Endothelial cell of umbilical vein (primary cell): ENCODE results near the gene MBD5. TPM values are rescaled to one million over a fixed set of nuclear protein-coding genes. Genes with fewer than 3 reads are reported as not detected.

Experiments used
- BruUV-seq: library from RNA; stranded (reverse); fragments of 400-500 nt; replicated peaks from 2 replicates; lab custom pipeline; 2021; lab: Mats Ljungman, UMichigan
- CTCF ChIA-PET: fragments of 300-600, 350-600 bp; sonication (Branson Sonifier 250); formaldehyde crosslinking; loops from one replicate; lab custom pipeline; 2021; ENCODE audit warnings: antibody characterized with exemption, inconsistent platforms; lab: Charles Lee
- POLR2A ChIA-PET: fragments of 300-600, 350-600 bp; sonication (Branson Sonifier 250); formaldehyde crosslinking; loops from one replicate; lab custom pipeline; 2021; ENCODE audit warnings: antibody characterized with exemption, inconsistent platforms; lab: Charles Lee
- DNase-seq: peaks from one replicate; pipeline ENCODE4 v3.0.0-alpha.2; 2011; ENCODE audit warnings: low read depth, low spot score
- FAIRE-seq: peaks from 2 replicates; lab custom pipeline; 2011; peaks lifted over from hg19 to GRCh38; lab: Jason Lieb, UNC
- H2AFZ ChIP-seq: 2 replicates; pipeline ENCODE4 v1.6.0; 2012; ENCODE audit warnings: low read depth, low read length, control low read depth, inconsistent platforms
- H3K27ac ChIP-seq: 2 replicates; pipeline ENCODE4 v1.5.1; 2011; ENCODE audit warnings: low read depth, mild to moderate bottlenecking, control low read depth, low read length, moderate library complexity; ENCODE audit not compliant: insufficient read depth
- H3K27me3 ChIP-seq, 2 experiments: 2 replicates each; pipeline versions ENCODE4 v1.6.0 to v1.6.1; 2011; ENCODE audit warnings: low read length in 2 of 2, mixed read lengths in 1 of 2; ENCODE audit not compliant: control insufficient read depth in 2 of 2, insufficient read depth in 2 of 2
- H3K36me3 ChIP-seq, 2 experiments: 2 replicates in 1 of 2; 3 replicates in 1 of 2; pipeline ENCODE4 v1.5.1; 2011; ENCODE audit warnings: low read length in 2 of 2, mild to moderate bottlenecking in 1 of 2, moderate library complexity in 1 of 2; ENCODE audit not compliant: control insufficient read depth in 2 of 2, insufficient read depth in 2 of 2; ENCODE audit errors: extremely low read depth in 1 of 2
- H3K4me1 ChIP-seq: 3 replicates; pipeline ENCODE4 v1.5.1; 2011; ENCODE audit warnings: mild to moderate bottlenecking, low read length; ENCODE audit not compliant: control insufficient read depth, insufficient read depth; ENCODE audit errors: extremely low read depth
- H3K4me2 ChIP-seq: 2 replicates; pipeline ENCODE4 v1.6.1; 2011; ENCODE audit warnings: low read length, control low read depth, mixed read lengths; ENCODE audit not compliant: insufficient read depth
- H3K4me3 ChIP-seq, 3 experiments: fragments of 200-600 bp in 1 of 3; sonication (generic), shearing (Covaris generic) in 1 of 3; replicated peaks in 1 of 3; 2 replicates each; pipeline ENCODE4 v1.5.1; 2011 to 2016; ENCODE audit warnings: control low read depth in 3 of 3, low read length in 3 of 3, mild to moderate bottlenecking in 2 of 3, inconsistent platforms in 1 of 3, low read depth in 1 of 3, moderate library complexity in 1 of 3; ENCODE audit not compliant: insufficient read depth in 1 of 3
- H3K79me2 ChIP-seq: 2 replicates; pipeline ENCODE4 v1.6.0; 2012; ENCODE audit warnings: low read length, inconsistent platforms; ENCODE audit not compliant: control insufficient read depth, insufficient read depth
- H3K9ac ChIP-seq: replicated peaks from 2 replicates; pipeline ENCODE3; 2011; ENCODE audit warnings: low read length, control low read depth; ENCODE audit not compliant: insufficient read depth; ENCODE audit errors: extremely low read depth
- H3K9me1 ChIP-seq: replicated peaks from 3 replicates; pipeline ENCODE4 v1.6.0; 2011; ENCODE audit warnings: mild to moderate bottlenecking, low read length; ENCODE audit not compliant: control insufficient read depth, insufficient read depth; ENCODE audit errors: extremely low read depth
- H3K9me3 ChIP-seq: replicated peaks from 2 replicates; pipeline ENCODE4 v1.5.1; 2012; ENCODE audit warnings: low read length, inconsistent platforms; ENCODE audit not compliant: control insufficient read depth, insufficient read depth
- H4K20me1 ChIP-seq: replicated peaks from 2 replicates; pipeline ENCODE3; 2011; ENCODE audit warnings: mild to moderate bottlenecking, low read length; ENCODE audit not compliant: control insufficient read depth, insufficient read depth; ENCODE audit errors: extremely low read depth
- EZH2 ChIP-seq: IDR thresholded peaks from 2 replicates; pipeline ENCODE4 v1.6.1; 2012; ENCODE audit warnings: borderline replicate concordance, low read depth, mild to moderate bottlenecking, moderate library complexity, low read length, inconsistent platforms; ENCODE audit not compliant: severe bottlenecking
- FOS ChIP-seq: IDR thresholded peaks from 2 replicates; pipeline ENCODE4 v1.6.1; 2011; ENCODE audit warnings: mild to moderate bottlenecking, low read length, moderate library complexity, borderline replicate concordance; ENCODE audit not compliant: insufficient read depth
- GATA2 ChIP-seq: IDR thresholded peaks from 2 replicates; pipeline ENCODE4 v1.7.0; 2011; ENCODE audit warnings: low read depth, mild to moderate bottlenecking, moderate library complexity, mixed read lengths, low read length; ENCODE audit not compliant: insufficient read length, insufficient read depth
- JUN ChIP-seq: IDR thresholded peaks from 2 replicates; pipeline ENCODE4 v1.6.1; 2011; ENCODE audit warnings: borderline replicate concordance, low read depth; ENCODE audit not compliant: insufficient read length, insufficient read depth
- MYC ChIP-seq: IDR thresholded peaks from one replicate; pipeline ENCODE4 v1.6.1; 2011; ENCODE audit warnings: mild to moderate bottlenecking, low read depth, low read length
- POLR2A ChIP-seq: IDR thresholded peaks from 2 replicates; pipeline ENCODE4 v1.6.1; 2012; ENCODE audit warnings: low read depth, mild to moderate bottlenecking, control low read depth, low read length
- POLR2AphosphoS5 ChIP-seq: IDR thresholded peaks from 2 replicates; pipeline ENCODE4 v1.6.1; 2012; ENCODE audit warnings: low read depth, mild to moderate bottlenecking, control low read depth, low read length, moderate library complexity; ENCODE audit not compliant: insufficient read depth
- dilution Hi-C: fragments of 300-500 bp; cut with MboI; formaldehyde crosslinking; loops from one replicate; pipeline ENCODE4 v1.15.0; 2019; ENCODE audit warnings: low sequenced_read_pairs; ENCODE audit not compliant: extremely low pct_ligation_motif_present
- intact Hi-C: fragments of 100-400 bp; cut with micrococcal nuclease; formaldehyde crosslinking; loops from one replicate; pipeline ENCODE4 v1.10.0; 2022
- polyA plus RNA-seq, 4 experiments: library from polyadenylated mRNA; depleted of rRNA in 3 of 4; stranded (reverse) in 3 of 4; unstranded in 1 of 4; fragments of >200 nt; gene quantifications; 2 replicates each; pipeline versions ENCODE4 v1.2.1 to v1.2.3, GENCODE V29; 2011 to 2012; ENCODE audit warnings: missing spikeins in 1 of 4
- total RNA-seq: library from RNA; stranded (reverse); gene quantifications from 2 replicates; pipeline ENCODE4 v1.2.3, GENCODE V29; 2021
- TF ChIP-seq, protein P1 (sequence below), 2 donors: IDR thresholded peaks; 1 replicate in 1 of 2; 2 replicates in 1 of 2; pipeline ENCODE4 v1.5.1; 2011; ENCODE audit warnings: low read length in 2 of 2, mild to moderate bottlenecking in 2 of 2, moderate library complexity in 2 of 2, control low read depth in 1 of 2, inconsistent platforms in 1 of 2, low read depth in 1 of 2; ENCODE audit not compliant: insufficient read depth in 1 of 2; ENCODE audit errors: extremely low read depth in 1 of 2

Gene MBD5
- total and polyA plus RNA-seq, 2 donors (not counting 3 experiments of a cell fraction or from before 2014, with no cell fraction given), result 11.3 to 37.0 TPM

DNA sequence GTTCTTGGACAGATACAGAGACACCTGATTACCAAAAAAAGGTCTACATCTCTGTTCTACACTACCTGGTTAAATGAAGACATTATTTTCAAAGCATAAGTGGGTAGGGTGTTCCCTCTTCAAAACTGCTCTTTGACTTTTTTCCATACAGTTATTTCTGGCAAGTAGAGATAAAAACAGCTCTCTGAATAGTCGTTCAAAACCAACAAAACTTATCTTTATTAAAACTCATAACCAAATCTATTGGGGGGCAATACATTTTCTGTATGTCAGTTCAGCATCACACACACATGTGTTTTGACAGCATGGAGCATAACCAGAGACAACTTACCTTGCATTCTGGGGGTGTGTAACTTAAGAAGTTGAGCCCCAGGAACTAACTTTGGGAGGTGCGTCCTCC lies 474.7 kb downstream of the MBD5 start:
- Histone ChIP-seq H3K9me1 (no peaks in the 10 kb centered on the region), H3K9ac (no peak overlapping the region), H3K4me1 (no peaks in the 10 kb centered on the region), H3K27ac (no peak overlapping the region), H3K4me2 (no peak overlapping the region), H3K36me3 (no peaks in the 10 kb centered on the region), H3K27me3 (no peaks in the 10 kb centered on the region), H3K79me2 (no peaks in the 10 kb centered on the region), H3K9me3 (no peaks in the 10 kb centered on the region), H2AFZ (no peak overlapping the region), H3K4me3 (no peak overlapping the region), H4K20me1 (no peaks in the 10 kb centered on the region)
- no peak for DNase-seq
- dilution Hi-C loops, result no loop called here
- POLR2A ChIA-PET, result no interaction called here
- CTCF ChIA-PET, result no interaction called here
- FAIRE-seq, result no peak
- intact Hi-C loops, result no loop called here
- no peak for TF ChIP-seq POLR2AphosphoS5
- TF ChIP-seq, protein P1, sequence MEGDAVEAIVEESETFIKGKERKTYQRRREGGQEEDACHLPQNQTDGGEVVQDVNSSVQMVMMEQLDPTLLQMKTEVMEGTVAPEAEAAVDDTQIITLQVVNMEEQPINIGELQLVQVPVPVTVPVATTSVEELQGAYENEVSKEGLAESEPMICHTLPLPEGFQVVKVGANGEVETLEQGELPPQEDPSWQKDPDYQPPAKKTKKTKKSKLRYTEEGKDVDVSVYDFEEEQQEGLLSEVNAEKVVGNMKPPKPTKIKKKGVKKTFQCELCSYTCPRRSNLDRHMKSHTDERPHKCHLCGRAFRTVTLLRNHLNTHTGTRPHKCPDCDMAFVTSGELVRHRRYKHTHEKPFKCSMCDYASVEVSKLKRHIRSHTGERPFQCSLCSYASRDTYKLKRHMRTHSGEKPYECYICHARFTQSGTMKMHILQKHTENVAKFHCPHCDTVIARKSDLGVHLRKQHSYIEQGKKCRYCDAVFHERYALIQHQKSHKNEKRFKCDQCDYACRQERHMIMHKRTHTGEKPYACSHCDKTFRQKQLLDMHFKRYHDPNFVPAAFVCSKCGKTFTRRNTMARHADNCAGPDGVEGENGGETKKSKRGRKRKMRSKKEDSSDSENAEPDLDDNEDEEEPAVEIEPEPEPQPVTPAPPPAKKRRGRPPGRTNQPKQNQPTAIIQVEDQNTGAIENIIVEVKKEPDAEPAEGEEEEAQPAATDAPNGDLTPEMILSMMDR (IDR thresholded peaks at IDR 0.05; ENCODE audit: extremely low read depth in 1 of 2, insufficient read depth in 1 of 2, low read depth in 1 of 2, low read length in 2 of 2), result no peak
- TF ChIP-seq MYC, result no peak
- no peak for TF ChIP-seq GATA2
- TF ChIP-seq FOS, result no peak
- BruUV-seq, result no TSS peak

DNA sequence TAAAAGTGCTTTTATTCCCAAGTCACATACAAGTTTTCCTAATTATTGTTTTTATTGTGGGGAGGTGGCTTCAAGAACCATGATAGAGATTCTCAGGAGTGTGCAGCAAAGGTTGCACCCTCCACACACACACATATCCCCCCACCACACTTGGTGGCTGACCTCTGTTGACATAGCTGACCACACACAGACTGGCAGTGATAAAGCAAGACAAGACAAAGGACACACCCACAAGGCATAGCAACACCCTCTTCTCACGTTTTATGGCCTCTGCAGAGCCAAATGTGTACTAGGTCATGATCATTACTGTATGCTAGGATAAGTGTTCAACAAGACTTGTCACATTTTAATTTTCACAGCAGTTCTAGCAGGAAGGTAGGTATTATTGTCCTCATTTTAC lies 480.7 kb downstream of the MBD5 start:
- no peak overlapping the region for H3K4me3 ChIP-seq
- no peak for FAIRE-seq
- no peaks in the 10 kb centered on the region for H3K9me3 ChIP-seq
- no peaks in the 10 kb centered on the region for H3K27me3 ChIP-seq
- H3K9me1 ChIP-seq, result no peaks in the 10 kb centered on the region
- no peaks in the 10 kb centered on the region for H3K36me3 ChIP-seq
- TF ChIP-seq GATA2, result no peak
- TF ChIP-seq, protein P1 (IDR thresholded peaks at IDR 0.05; ENCODE audit: extremely low read depth in 1 of 2, insufficient read depth in 1 of 2, low read depth in 1 of 2, low read length in 2 of 2), result no peak
- no peak for TF ChIP-seq POLR2AphosphoS5
- no peak for TF ChIP-seq JUN
- no peak for TF ChIP-seq POLR2A
- TF ChIP-seq EZH2, result no peak
- intact Hi-C loops, result no loop called here
- H3K9ac ChIP-seq, result no peak overlapping the region
- dilution Hi-C loops, result no loop called here
- POLR2A ChIA-PET, result no interaction called here
- H4K20me1 ChIP-seq, result no peaks in the 10 kb centered on the region
- H3K4me1 ChIP-seq, result no peaks in the 10 kb centered on the region
- no TSS peak for BruUV-seq
- DNase-seq, result no peak
- no peaks in the 10 kb centered on the region for H3K79me2 ChIP-seq
- H3K27ac ChIP-seq, result no peak overlapping the region
- H2AFZ ChIP-seq, result no peak overlapping the region
- CTCF ChIA-PET, result interaction anchor here (1.7 kb wide), 1 partner anchor 8 kb away, joined by 7 read pairs; no protein-coding TSS in a partner anchor
- H3K4me2 ChIP-seq, result no peak overlapping the region
